Spleen (tissue), 11 donors: ENCODE data around the gene TBCC. TPM values are rescaled to one million over a fixed set of nuclear protein-coding genes. Genes with fewer than 3 reads are reported as not detected.

ENCODE experiments used
- DNase-seq: peaks from one replicate; pipeline ENCODE4 v3.0.0-alpha.2; 2020
- H3K27ac ChIP-seq, 8 donors: fragments of 200-600 bp; sonication (generic) in 7 of 8; 1 replicate in 4 of 8; 2 replicates in 4 of 8; pipeline versions ENCODE4 v1.5.0 to v1.8.0; 2016 to 2021; ENCODE audit warnings: inconsistent platforms in 4 of 8, mild to moderate bottlenecking in 4 of 8, moderate library complexity in 1 of 8
- H3K27me3 ChIP-seq, 7 donors: fragments of 200-600 bp; sonication (generic) in 6 of 7; replicated peaks in 1 of 7; 1 replicate in 4 of 7; 2 replicates in 3 of 7; pipeline versions ENCODE4 v1.5.0 to v1.8.0; 2016 to 2021; ENCODE audit warnings: inconsistent platforms in 3 of 7, mild to moderate bottlenecking in 1 of 7
- H3K36me3 ChIP-seq, 6 donors: fragments of 200-600 bp; sonication (generic) in 5 of 6; 1 replicate in 4 of 6; 2 replicates in 2 of 6; pipeline versions ENCODE4 v1.5.0 to v1.8.0; 2016 to 2021; ENCODE audit warnings: inconsistent platforms in 2 of 6
- H3K4me1 ChIP-seq, 6 donors: fragments of 200-600 bp; sonication (generic) in 5 of 6; 1 replicate in 3 of 6; 2 replicates in 3 of 6; pipeline versions ENCODE4 v1.5.0 to v1.8.0; 2016 to 2021; ENCODE audit warnings: inconsistent platforms in 3 of 6
- H3K4me3 ChIP-seq, 8 donors: fragments of 200-600 bp; sonication (generic) in 7 of 8; 1 replicate in 4 of 8; 2 replicates in 4 of 8; pipeline versions ENCODE4 v1.5.0 to v1.8.0; 2016 to 2021; ENCODE audit warnings: inconsistent platforms in 4 of 8, mild to moderate bottlenecking in 4 of 8, moderate library complexity in 2 of 8
- H3K9me3 ChIP-seq, 8 donors: fragments of 200-600 bp; sonication (generic) in 7 of 8; 1 replicate in 4 of 8; 2 replicates in 4 of 8; pipeline versions ENCODE4 v1.5.0 to v1.8.0; 2016 to 2021; ENCODE audit warnings: inconsistent platforms in 4 of 8
- POLR2A ChIP-seq, 3 donors: fragments of 450-650 bp; IDR thresholded peaks; one replicate each; pipeline ENCODE4 v1.5.1; 2017; ENCODE audit warnings: antibody characterized with exemption in 3 of 3, mild to moderate bottlenecking in 1 of 3
- POLR2AphosphoS5 ChIP-seq, 3 donors: sonication (generic); formaldehyde crosslinking; IDR thresholded peaks; one replicate each; pipeline ENCODE4 v1.5.1; 2017; ENCODE audit warnings: antibody characterized with exemption in 3 of 3
- WGBS, 5 donors: extraction: QIAGEN DNeasy Blood & Tissue Kit in 3 of 5; methylation state at CpG; one replicate each; pipeline versions ENCODE4 v1.1.5 to v1.1.7; 2013 to 2018; 5-methylcytosine and 5-hydroxymethylcytosine counted together
- intact Hi-C: fragments of 100-400 bp; cut with DNase I; formaldehyde crosslinking; loops from one replicate; pipeline ENCODE4 v1.15.0; 2023; ENCODE audit warnings: low total_unique reads
- polyA plus RNA-seq, 3 donors: library from polyadenylated mRNA; stranded (reverse); fragments of 200-250 nt; gene quantifications; one replicate each; pipeline ENCODE4 v1.2.1, GENCODE V29; 2013
- total RNA-seq, 7 donors: library from RNA; depleted of rRNA in 3 of 7; stranded (reverse); fragments of >200 nt in 3 of 7; fragmentation: NEBNext Ultra II Directional in 4 of 7; extraction: Animal tissue kit (Norgen Biotek cat#: 25700) in 4 of 7; gene quantifications; one replicate each; pipeline versions ENCODE4 v1.1.0 to v1.2.1, GENCODE V29; 2016 to 2021
- TF ChIP-seq, protein P1 (sequence below), 11 experiments: fragments of 200-600 bp in 7 of 11; fragments of 450-650 bp in 4 of 11; sonication (generic) in 4 of 11; IDR thresholded peaks in 8 of 11; conservative IDR thresholded peaks in 3 of 11; 1 replicate in 7 of 11; 2 replicates in 4 of 11; pipeline versions ENCODE4 v1.4.0 to v1.8.0; 2016 to 2021; ENCODE audit warnings: antibody characterized with exemption in 11 of 11, inconsistent platforms in 4 of 11, mild to moderate bottlenecking in 1 of 11
- donor health status: healthy with polysubstance abuse.
- donor health status: DM: no; HTN: no; CAD: no; lungs with moderate emphysema.
- donor health status: DM: no; HTN: no; CAD: no.
- donor health status: Bipolar disorder and iron deficiency.
- donor health status: healthy.
- donor health status: DM: no; HTN: no; CAD: no.
- donor health status: DM: yes; HTN: yes; CAD: no.

TBCC gene
- total and polyA plus RNA-seq, 10 donors: 22.2 to 63.3 (median 44.4) TPM

DNA sequence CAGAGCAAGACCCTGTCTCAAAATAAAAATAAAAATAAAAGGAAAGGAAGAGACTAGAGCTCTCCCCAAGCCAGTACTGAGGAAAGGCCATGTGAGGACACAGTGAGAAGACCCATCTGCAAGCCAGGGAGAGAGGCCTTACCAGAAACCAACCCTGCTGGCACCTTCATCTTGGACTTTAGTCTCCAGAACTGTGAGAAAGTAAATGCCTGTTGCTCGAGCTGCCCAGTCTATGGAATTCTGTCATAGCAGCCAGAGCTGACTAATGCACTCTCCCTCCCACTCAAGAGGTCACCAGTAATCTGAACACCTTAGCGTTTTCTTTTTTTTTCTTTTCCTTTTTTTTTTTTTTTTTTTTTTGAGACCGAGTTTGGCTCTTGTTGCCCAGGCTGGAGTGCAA is 16.2 kb downstream of the TBCC start:
- 48 to 100% (median 83%) methylated on average over 2 to 3 of the region's 3 CpGs for WGBS, 5 donors
- Histone ChIP-seq H3K36me3 (no peaks in the 10 kb centered on the region), H3K27ac (no peak overlapping the region), H3K4me3 (no peak overlapping the region), H3K4me1 (peaks cover 0 to 20% (median 15%) of the 10 kb centered on the region in 6 donors), H3K9me3 (no peaks in the 10 kb centered on the region), H3K27me3 (no peaks in the 10 kb centered on the region)
- intact Hi-C loops: loop anchor here (5.0 kb wide), 1 partner anchor 67 kb away; no protein-coding TSS in a partner anchor
- DNase-seq: no peak
- TF ChIP-seq, protein P1, sequence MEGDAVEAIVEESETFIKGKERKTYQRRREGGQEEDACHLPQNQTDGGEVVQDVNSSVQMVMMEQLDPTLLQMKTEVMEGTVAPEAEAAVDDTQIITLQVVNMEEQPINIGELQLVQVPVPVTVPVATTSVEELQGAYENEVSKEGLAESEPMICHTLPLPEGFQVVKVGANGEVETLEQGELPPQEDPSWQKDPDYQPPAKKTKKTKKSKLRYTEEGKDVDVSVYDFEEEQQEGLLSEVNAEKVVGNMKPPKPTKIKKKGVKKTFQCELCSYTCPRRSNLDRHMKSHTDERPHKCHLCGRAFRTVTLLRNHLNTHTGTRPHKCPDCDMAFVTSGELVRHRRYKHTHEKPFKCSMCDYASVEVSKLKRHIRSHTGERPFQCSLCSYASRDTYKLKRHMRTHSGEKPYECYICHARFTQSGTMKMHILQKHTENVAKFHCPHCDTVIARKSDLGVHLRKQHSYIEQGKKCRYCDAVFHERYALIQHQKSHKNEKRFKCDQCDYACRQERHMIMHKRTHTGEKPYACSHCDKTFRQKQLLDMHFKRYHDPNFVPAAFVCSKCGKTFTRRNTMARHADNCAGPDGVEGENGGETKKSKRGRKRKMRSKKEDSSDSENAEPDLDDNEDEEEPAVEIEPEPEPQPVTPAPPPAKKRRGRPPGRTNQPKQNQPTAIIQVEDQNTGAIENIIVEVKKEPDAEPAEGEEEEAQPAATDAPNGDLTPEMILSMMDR (IDR thresholded peaks at IDR 0.05 in 8 of 11, conservative IDR thresholded peaks at IDR 0.05 in 3 of 11): no peak
- TF ChIP-seq POLR2A (IDR thresholded peaks at IDR 0.05) (no peak), POLR2AphosphoS5 (IDR thresholded peaks at IDR 0.05) (no peak)

DNA sequence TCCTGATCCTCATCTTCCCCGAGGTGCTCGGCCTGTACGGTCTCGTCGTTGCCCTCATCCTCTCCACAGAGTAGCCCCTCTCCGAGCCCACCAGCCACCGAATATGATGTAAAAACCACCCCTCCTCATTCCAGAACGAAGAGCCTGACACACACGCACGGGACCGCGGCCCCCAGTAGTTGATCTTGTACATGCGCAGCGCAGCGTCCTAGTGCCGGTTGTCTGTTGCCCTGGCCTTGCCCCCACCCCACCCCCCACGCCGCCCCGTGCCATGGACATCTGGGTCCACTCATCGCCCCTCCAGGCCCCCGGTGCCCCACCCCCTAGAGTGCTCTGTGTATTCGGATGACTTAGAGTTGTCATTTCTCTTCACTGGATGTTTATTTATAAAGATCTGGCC is 18.3 kb downstream of the TBCC start:
- Histone ChIP-seq H3K4me3 (peak overlapping the region in 5 of 8 donors; percentile 44 to 71 (median 54)), H3K9me3 (no peaks in the 10 kb centered on the region), H3K27me3 (no peaks in the 10 kb centered on the region), H3K4me1 (peaks cover 0 to 20% (median 15%) of the 10 kb centered on the region in 6 donors), H3K27ac (peak overlapping the region; percentile 77 to 88 (median 83)), H3K36me3 (no peaks in the 10 kb centered on the region)
- intact Hi-C loops: loop anchor here (5.0 kb wide), 1 partner anchor 65 kb away; no protein-coding TSS in a partner anchor
- WGBS, 5 donors: 77 to 90% (median 80%) methylated on average over 21 to 22 of the region's 22 CpGs
- no peak for TF ChIP-seq POLR2A (IDR thresholded peaks at IDR 0.05)
- TF ChIP-seq POLR2AphosphoS5 (IDR thresholded peaks at IDR 0.05): no peak
- TF ChIP-seq, protein P1 (IDR thresholded peaks at IDR 0.05 in 8 of 11, conservative IDR thresholded peaks at IDR 0.05 in 3 of 11): no peak
- no peak for DNase-seq

DNA sequence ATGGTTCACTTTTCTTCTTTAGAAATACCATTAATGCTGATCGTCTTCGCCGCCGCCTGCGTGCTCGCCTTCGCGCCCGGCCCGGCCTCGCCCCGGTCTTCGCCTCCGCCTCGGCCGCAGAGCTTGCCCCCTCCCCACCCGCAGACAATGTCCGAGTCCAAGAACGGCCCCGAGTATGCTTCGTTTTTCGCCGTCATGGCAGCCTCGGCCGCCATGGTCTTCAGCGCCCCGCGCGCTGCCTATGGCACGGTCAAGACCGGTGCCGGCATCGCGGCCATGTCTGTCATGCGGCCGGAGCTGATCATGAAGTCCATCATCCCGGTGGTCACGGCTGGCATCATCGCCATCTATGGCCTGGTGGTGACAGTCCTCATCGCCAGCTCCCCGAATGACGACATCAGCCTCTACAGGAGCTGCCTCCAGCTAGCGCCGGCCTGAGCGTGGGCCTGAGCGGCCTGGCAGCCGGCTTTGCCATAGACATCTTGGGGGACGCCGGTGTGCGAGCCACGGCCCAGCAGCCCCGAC is 18.8 kb downstream of the TBCC start:
- intact Hi-C loops: loop anchor here (5.0 kb wide), 1 partner anchor 65 kb away; no protein-coding TSS in a partner anchor
- no peaks in the 10 kb centered on the region for H3K27me3 ChIP-seq
- peak overlapping the region; percentile 77 to 88 (median 83) for H3K27ac ChIP-seq
- H3K4me3 ChIP-seq: peak overlapping the region; percentile 2 to 71 (median 48)
- peaks cover 0 to 20% (median 15%) of the 10 kb centered on the region in 6 donors for H3K4me1 ChIP-seq
- no peak for TF ChIP-seq POLR2A (IDR thresholded peaks at IDR 0.05)
- TF ChIP-seq, protein P1 (IDR thresholded peaks at IDR 0.05 in 8 of 11, conservative IDR thresholded peaks at IDR 0.05 in 3 of 11): no peak
- peak in 2 of 3 donors; percentile 35 to 66 for TF ChIP-seq POLR2AphosphoS5 (IDR thresholded peaks at IDR 0.05)
- peak; percentile 80 for DNase-seq
- no peaks in the 10 kb centered on the region for H3K9me3 ChIP-seq
- WGBS, 5 donors: 23 to 41% (median 28%) methylated on average over 21 to 52 of the region's 52 CpGs
- H3K36me3 ChIP-seq: no peaks in the 10 kb centered on the region

DNA sequence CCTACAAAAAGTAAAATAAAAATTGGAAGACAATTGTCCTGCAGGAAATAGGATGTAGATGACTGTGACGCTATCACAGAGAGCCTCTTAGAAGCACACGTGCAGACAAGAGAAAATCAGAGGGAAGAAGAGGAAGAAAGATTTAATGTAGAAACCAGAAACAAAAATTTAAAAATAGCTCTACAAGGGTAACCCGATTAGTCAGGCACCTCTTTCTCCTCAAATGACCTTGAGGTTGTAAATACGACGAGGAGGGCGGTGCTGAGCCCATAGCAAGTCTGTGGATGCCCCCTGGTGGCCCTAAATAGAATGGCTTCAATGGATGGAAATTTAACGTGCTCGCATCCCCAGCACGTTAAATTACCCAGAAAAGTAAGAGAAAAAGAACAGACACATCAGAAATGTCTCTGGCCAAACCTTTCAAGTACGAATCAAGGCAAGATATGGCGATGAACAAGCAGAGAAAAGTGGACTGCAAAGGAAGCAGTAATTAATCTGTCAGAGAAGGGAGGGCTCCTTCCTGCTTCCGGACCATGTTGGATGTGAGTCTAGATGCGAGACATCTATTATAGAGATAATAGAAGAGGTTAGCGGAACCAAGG is 19.3 kb downstream of the TBCC start:
- intact Hi-C loops: loop anchor here (5.0 kb wide), 1 partner anchor 64 kb away; no protein-coding TSS in a partner anchor
- H3K4me3 ChIP-seq: peak overlapping the region; percentile 2 to 71 (median 48)
- DNase-seq: peak; percentile 87
- 0 to 2% (median 2%) methylated on average over 14 of the region's 14 CpGs for WGBS, 5 donors
- no peaks in the 10 kb centered on the region for H3K9me3 ChIP-seq
- H3K27me3 ChIP-seq: no peaks in the 10 kb centered on the region
- no peaks in the 10 kb centered on the region for H3K36me3 ChIP-seq
- H3K27ac ChIP-seq: peak overlapping the region; percentile 77 to 88 (median 83)
- TF ChIP-seq, protein P1 (IDR thresholded peaks at IDR 0.05 in 8 of 11, conservative IDR thresholded peaks at IDR 0.05 in 3 of 11): peak; percentile 81 to 98 (median 92)
- TF ChIP-seq POLR2A (IDR thresholded peaks at IDR 0.05): no peak
- TF ChIP-seq POLR2AphosphoS5 (IDR thresholded peaks at IDR 0.05): peak in 1 of 3 donors; percentile 74
- H3K4me1 ChIP-seq: peaks cover 0 to 20% (median 15%) of the 10 kb centered on the region in 6 donors
